ENCODE results near the gene CPED1.

Gene CPED1

DNA sequence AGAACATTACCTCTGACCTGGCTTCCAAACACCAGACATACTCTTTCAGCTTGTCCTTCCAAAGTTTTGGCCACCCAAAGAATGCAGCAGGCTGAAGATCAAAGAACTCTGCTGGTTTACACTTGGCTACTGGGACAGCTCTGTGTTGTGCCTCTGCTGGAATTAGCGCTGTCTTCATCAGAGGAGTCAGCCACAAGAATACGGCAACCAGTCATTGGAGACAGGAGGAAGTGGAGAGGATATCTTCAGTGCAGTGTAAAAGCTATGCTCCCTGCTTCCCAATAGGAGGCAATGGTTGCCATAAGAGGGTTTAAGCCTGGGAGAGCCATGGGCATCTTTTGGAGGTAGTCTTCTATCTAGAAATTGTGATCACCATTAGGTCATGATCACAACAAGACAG lies 213.6 kb downstream of the CPED1 start:
- TF ChIP-seq, protein P1, sequence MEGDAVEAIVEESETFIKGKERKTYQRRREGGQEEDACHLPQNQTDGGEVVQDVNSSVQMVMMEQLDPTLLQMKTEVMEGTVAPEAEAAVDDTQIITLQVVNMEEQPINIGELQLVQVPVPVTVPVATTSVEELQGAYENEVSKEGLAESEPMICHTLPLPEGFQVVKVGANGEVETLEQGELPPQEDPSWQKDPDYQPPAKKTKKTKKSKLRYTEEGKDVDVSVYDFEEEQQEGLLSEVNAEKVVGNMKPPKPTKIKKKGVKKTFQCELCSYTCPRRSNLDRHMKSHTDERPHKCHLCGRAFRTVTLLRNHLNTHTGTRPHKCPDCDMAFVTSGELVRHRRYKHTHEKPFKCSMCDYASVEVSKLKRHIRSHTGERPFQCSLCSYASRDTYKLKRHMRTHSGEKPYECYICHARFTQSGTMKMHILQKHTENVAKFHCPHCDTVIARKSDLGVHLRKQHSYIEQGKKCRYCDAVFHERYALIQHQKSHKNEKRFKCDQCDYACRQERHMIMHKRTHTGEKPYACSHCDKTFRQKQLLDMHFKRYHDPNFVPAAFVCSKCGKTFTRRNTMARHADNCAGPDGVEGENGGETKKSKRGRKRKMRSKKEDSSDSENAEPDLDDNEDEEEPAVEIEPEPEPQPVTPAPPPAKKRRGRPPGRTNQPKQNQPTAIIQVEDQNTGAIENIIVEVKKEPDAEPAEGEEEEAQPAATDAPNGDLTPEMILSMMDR (IDR thresholded peaks at IDR 0.05; ENCODE audit: low read length, missing control alignments) = no peak
- no peak for DNase-seq (ENCODE audit: low read depth)
- no peak overlapping the region for H3K4me3 ChIP-seq (replicated peaks; ENCODE audit: low read depth, low read length)

DNA sequence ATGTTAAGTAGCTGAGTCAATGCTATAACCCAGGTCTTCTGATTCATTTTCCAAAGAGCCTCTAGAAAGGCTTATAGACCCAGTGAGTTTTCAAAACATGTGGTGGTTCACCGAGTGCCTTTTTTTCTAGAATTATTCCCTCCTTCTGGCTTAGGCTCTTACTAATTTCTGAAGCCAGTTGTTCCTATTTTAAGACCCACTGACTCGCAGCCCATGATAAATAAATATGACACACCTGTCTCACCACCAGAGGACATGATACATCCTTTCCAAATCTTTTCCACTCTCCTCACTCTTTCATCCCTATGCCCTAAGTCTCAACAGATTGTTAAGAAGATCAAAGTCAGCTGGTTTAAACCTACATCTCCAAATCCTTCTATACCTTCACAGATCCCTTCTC lies 214.3 kb downstream of the CPED1 start:
- no peak for DNase-seq (ENCODE audit: low read depth)
- TF ChIP-seq, protein P1 (IDR thresholded peaks at IDR 0.05; ENCODE audit: low read length, missing control alignments) = no peak
- no peak overlapping the region for H3K4me3 ChIP-seq (replicated peaks; ENCODE audit: low read depth, low read length)

DNA sequence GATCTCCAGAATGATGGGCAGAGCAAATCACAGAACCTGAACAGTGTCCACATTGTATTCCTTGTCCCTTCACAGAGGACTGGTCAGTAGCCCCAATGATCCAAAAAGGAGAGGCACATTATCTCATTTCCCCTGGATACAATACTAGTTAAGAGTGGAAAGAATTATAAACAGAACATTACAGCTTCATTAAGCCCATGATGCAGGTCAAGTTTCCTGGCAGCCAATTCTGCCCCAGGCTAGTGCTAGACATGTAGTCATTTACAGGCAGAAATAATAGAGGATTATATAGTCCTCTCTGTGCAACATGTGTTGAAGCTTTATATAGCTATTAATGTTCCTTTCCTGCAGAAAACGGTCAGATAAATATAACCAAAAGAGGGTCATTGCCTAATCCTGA lies 216.0 kb downstream of the CPED1 start:
- TF ChIP-seq, protein P1 (IDR thresholded peaks at IDR 0.05; ENCODE audit: low read length, missing control alignments) = no peak
- no peak for DNase-seq (ENCODE audit: low read depth)
- H3K4me3 ChIP-seq (replicated peaks; ENCODE audit: low read depth, low read length) = no peak overlapping the region

DNA sequence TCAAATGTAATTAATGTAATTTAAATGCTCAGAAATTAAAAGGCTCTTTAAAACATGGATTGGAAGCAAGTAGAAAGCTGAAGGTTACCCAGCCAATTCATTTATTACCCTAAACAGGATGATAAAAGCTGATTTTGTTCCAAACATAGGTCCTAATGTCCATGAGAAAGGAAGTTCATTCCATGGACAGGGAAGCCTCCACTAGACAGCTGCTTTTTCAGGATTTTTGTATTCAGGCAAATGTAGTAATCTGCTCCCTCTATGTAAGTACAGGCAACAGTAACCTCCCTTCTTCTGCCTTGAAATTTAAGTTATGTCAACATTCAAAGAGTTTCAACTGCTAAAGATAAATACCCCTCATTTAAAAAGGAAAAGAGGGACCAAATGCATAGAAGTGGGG lies 217.3 kb downstream of the CPED1 start:
- TF ChIP-seq, protein P1 (IDR thresholded peaks at IDR 0.05; ENCODE audit: low read length, missing control alignments) = no peak
- no peak for DNase-seq (ENCODE audit: low read depth)
- H3K4me3 ChIP-seq (replicated peaks; ENCODE audit: low read depth, low read length) = no peak overlapping the region

DNA sequence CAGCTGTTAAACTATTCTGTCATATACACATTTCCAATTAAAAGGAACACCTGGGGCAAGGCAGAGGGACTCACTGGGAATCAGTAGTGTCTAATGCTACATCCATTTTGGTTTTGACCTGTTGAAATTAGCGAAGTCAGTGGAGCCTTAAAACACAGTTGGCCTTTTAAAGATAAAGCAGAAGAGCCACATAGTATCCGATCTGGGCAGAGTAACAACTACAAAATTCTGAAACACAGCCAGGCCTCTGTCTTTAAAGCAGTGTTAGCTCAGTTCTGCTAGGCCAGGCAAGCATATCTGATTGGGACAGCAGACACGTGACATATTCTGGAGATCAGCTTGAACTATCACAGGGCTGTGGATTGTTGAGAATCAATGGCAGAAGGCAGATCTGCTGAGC lies 222.7 kb downstream of the CPED1 start:
- H3K4me3 ChIP-seq (replicated peaks; ENCODE audit: low read depth, low read length) = no peak overlapping the region
- DNase-seq (ENCODE audit: low read depth) = no peak
- TF ChIP-seq, protein P1 (IDR thresholded peaks at IDR 0.05; ENCODE audit: low read length, missing control alignments) = no peak

DNA sequence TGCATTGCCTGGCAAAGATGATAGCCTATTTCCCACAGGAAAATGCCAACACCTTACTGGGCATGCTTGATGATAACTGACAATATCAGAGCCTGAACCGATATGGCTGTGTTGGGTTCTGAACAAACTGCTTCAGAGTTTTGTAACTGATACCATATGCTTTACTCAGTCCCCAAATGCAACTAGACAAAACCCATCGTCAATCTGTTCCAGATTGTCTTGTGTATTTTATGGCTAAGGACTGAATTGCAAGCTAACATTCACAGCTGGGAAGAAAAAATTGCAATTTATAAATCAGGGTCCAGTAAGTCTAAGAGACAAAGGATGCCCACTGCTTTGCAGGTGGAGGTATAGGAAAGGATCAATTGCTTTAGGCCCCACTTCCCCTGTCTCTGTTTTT lies 223.5 kb downstream of the CPED1 start:
- DNase-seq (ENCODE audit: low read depth) = no peak
- no peak overlapping the region for H3K4me3 ChIP-seq (replicated peaks; ENCODE audit: low read depth, low read length)
- TF ChIP-seq, protein P1 (IDR thresholded peaks at IDR 0.05; ENCODE audit: low read length, missing control alignments) = no peak

DNA sequence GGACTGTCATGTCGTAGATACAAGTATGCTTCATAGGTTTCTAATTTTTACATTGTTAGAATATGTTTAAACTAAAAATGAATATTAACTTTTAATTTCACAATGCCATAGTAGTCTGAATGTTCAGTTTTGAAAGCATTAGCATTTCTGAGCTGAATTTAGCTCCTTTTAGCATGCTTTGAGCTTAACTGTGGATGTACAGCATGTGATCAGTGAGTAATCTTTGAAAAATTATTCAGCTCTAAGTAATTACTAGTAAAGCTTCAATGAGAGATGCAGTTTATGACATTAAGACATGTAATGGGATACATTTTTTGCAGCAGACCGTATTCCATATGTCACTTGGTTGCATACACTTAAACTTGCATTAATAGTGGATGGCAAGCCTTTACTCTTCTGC lies 226.1 kb downstream of the CPED1 start:
- no peak for DNase-seq (ENCODE audit: low read depth)
- H3K4me3 ChIP-seq (replicated peaks; ENCODE audit: low read depth, low read length) = no peak overlapping the region
- TF ChIP-seq, protein P1 (IDR thresholded peaks at IDR 0.05; ENCODE audit: low read length, missing control alignments) = no peak

Measured in fibroblast of pulmonary artery (primary cell).